Suppressor macrophage treated with lipopolysaccharide for 4 hours (primary cell): ENCODE data around the gene ARHGEF38.
A peak's percentile ranks its signal among the peaks of the same experiment; 100 is the strongest.
"Not testable (repeated sequence)": the region's sequence is repeated elsewhere in the genome, so short reads cannot be mapped to it uniquely, and the experiment has no call there.

Experiments
- DNase-seq: peaks from one replicate; pipeline ENCODE4 v3.0.0-alpha.2; 2020

Gene ARHGEF38

GRCh38 chr4:105560421-105560848 lies 8.0 kb downstream of the ARHGEF38 start:
- DNase-seq, result no peak

- DNase-seq, result no peak
These were observed 10.9 kb downstream of the ARHGEF38 start for GRCh38 chr4:105563352-105563751.

DNA sequence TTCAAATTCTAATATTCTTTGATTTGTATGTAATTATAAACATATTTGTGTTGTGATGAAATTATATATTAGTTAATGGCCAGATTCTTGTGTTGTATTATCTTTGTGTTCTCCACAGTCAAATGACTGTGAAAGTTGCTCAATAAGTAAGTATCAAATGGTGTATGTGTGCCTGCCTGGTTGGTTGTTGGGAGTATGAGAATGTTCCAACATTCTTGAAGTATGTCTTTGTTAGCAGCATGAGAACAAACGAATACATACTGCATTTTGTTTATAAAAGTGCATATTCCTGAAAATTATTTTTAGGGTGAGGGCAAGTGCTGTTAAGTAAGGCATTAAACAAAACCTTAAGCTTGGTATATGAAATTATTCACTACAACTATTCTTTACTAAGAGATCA lies 16.2 kb downstream of the ARHGEF38 start:
- DNase-seq, result no peak

GRCh38 chr4:105569057-105569865 lies 16.8 kb downstream of the ARHGEF38 start:
- DNase-seq, result no peak

- DNase-seq, result no peak
These were observed 17.4 kb downstream of the ARHGEF38 start for GRCh38 chr4:105569866-105570236.

GRCh38 chr4:105572296-105572695 lies 19.9 kb downstream of the ARHGEF38 start:
- DNase-seq, result no peak

- DNase-seq, result no peak
These were observed 34.4 kb downstream of the ARHGEF38 start for GRCh38 chr4:105586638-105587328.

GRCh38 chr4:105587841-105588240 lies 35.4 kb downstream of the ARHGEF38 start:
- no peak for DNase-seq

GRCh38 chr4:105588252-105588651 lies 35.8 kb downstream of the ARHGEF38 start:
- DNase-seq, result no peak

DNA sequence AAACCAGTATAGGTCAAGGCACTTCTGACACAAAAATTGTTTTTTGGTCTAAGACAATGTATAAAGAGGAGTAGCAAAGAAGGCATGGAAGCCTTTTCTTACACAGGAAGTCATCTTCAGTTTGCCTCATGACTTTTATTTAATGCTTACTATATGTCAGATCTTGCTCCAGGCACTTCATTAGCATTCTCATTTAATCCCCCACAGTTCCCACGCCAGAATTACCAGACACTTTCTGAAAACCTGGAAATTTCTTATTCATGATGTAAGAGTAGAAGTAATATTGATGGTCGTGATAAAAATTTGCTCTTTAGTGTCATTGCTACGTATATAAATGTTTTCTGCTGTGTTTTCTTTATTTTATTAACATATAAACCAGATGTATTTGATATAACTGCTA lies 39.2 kb downstream of the ARHGEF38 start:
- DNase-seq, result no peak

- DNase-seq, result peak; percentile 46
These were observed 41.9 kb downstream of the ARHGEF38 start for GRCh38 chr4:105594099-105595010.

- DNase-seq, result no peak
These were observed 44.3 kb downstream of the ARHGEF38 start for GRCh38 chr4:105596684-105597083.

DNA sequence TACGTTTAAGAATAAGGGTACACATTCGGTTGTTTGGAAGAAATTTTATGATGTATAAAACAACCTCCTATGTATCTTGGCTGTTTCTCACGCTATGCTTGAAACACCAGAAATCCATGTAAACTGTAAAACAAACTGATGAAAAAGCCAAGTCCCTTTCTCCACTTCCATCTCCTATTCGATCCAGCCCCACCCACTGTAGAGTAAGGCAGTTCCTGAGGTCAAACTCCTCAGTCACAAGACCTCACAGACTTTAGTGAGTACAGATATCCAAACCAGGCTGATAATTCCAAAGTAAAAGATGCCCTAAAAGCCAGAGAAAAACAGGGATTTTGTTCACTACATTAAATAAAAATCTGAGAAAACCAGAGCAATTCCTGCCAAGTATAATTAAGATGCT lies 45.6 kb downstream of the ARHGEF38 start:
- no peak for DNase-seq

DNA sequence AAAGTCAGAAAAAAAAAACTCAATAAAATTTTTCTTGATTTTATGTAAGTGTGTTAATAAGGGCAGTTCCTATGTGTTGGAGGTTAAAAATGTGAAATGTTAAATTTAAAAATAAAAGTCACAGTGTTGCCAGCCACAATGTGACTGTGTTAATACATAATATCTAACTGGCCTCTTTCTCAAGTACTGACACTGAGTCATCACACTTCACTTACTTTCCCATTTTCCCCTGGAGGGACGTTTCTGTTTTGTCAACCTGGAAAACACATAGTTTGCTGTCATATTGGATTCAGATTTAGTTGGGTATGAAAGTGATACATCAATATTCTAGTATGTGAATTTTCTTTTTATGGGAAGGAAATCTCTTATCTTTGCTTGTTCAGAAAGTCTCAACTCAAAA lies 46.4 kb downstream of the ARHGEF38 start:
- DNase-seq, result peak; percentile 51

GRCh38 chr4:105599482-105599881 lies 47.1 kb downstream of the ARHGEF38 start:
- no peak for DNase-seq

DNA sequence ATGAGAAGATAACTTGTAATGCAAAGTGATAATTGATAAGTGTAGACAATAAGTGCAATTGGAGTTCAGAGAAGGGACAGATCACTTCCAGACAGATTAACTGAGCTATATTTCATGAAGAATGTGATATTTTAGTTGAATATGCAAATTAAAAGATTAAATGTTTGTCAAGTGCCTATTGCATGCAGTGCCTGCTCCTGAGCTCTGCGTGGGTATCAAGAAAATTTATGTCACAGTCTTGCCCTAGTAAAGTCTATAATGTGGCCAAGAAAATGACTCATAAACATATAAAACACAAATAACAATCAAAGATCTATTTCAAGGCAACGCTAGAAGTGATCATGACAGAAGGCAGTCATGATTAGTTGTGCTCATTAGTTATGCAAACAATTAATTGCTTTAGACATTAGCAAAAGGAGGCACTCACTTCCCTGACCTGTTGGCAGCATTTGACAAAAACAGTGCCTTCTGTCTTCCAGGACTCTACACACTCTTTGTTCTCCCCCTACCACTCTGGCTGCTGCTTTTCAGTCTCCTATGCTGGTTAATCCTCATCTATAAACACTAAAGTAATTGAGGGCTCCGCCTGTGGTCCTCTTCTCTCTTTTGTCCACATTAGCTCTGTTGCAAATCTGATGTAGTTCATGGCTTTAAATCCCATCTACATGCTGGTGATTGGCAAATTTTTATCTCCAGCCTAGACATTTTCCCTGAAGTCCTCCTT lies 47.7 kb downstream of the ARHGEF38 start:
- no peak for DNase-seq

DNA sequence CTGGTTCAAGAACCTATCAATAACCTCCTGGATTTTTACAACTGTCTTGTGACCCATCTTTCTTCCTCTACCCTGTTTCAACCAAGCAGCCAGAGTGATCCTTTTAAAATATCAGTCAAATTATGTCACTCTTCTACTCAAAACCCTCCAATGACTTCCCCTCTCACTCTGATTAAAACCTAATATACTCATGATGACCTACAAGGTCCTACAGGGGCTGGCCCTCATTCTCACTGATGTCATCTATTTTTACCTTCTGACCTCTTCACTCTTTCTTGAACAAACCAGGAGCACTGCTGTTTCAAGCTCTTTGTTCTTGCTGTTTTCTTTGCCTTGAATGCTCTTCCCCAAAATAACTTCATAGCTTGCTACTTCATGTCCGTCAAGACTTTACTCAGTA lies 48.5 kb downstream of the ARHGEF38 start:
- DNase-seq, result no peak

- DNase-seq, result no peak
These were observed 49.0 kb downstream of the ARHGEF38 start for GRCh38 chr4:105601406-105601805.

DNA sequence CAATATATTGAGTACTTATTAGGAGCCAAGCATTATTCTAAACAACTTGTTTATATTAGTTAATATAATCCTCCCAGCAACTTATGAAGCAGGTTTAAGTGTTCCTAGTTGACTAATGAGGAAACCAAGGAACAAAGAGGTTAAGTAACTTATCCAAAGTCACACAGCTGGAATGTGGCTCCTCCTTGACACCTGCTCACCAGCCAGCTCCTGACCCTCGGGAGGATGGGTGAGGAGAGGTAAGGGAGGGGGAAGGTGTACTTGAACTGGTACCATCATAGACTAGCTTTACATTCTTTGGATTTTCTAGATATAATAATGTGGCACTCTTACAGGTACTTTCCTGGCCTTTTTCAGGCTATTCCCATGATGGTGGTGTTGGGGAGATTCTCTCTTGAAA lies 50.7 kb downstream of the ARHGEF38 start:
- DNase-seq, result no peak

GRCh38 chr4:105605493-105605892 lies 53.1 kb downstream of the ARHGEF38 start:
- peak; percentile 47 for DNase-seq

- no peak for DNase-seq
These were observed 55.5 kb downstream of the ARHGEF38 start for GRCh38 chr4:105607876-105608275.

DNA sequence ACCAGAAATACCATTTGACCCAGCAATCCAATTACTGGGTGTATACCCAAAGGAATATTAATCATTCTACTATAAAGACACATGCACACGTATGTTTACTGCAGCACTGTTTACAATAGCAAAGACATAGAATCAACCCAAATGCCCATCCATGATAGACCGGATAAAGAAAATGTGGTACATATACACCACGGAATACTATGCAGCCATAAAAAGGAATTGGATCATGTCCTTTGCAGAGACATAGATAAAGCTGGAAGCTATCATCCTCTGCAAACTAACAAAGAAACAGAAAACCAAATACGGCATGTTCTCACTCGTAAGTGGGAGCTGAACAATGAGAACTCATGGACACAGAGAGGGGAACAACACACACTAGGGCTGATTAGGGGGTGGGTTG lies 57.4 kb downstream of the ARHGEF38 start:
- not testable (repeated sequence) for DNase-seq

- no peak for DNase-seq
These were observed 60.9 kb downstream of the ARHGEF38 start for GRCh38 chr4:105613306-105613705.
